H1 (cell line): ENCODE data around the gene GLB1L2. TPM values are rescaled to one million over a fixed set of nuclear protein-coding genes. Genes with fewer than 3 reads are reported as not detected.
"Not testable (repeated sequence)": the region's sequence is repeated elsewhere in the genome, so short reads cannot be mapped to it uniquely, and the experiment has no call there.

Experiments used
- CTCF ChIA-PET: fragments of 300-600 bp; sonication (Branson Sonifier 250); formaldehyde crosslinking; loops from one replicate; lab custom pipeline; 2021; ENCODE audit not compliant: partially characterized antibody; lab: Charles Lee
- POLR2A ChIA-PET: fragments of 300-600 bp; sonication (Branson Sonifier 250); formaldehyde crosslinking; loops from one replicate; lab custom pipeline; 2021; ENCODE audit warnings: inconsistent platforms; ENCODE audit not compliant: partially characterized antibody; lab: Charles Lee
- DNase-seq, 2 experiments: peaks; one replicate each; pipeline versions ENCODE4 v3.0.0 to v3.0.0-alpha.2; 2010 to 2022; ENCODE audit warnings: low spot score in 2 of 2, low read depth in 1 of 2, mixed read lengths in 1 of 2
- FAIRE-seq: peaks from 2 replicates; lab custom pipeline; 2011; peaks lifted over from hg19 to GRCh38; lab: Jason Lieb, UNC
- H2AFZ ChIP-seq: 2 replicates; pipeline ENCODE4 v1.8.1; 2012; ENCODE audit warnings: low read length, inconsistent platforms
- H2AK5ac ChIP-seq: 2 replicates; pipeline ENCODE4 v1.6.1; 2013; ENCODE audit warnings: low read depth, low read length
- H2BK120ac ChIP-seq: replicated peaks from 2 replicates; pipeline ENCODE3; 2013; ENCODE audit warnings: low read depth, low read length, inconsistent platforms
- H2BK12ac ChIP-seq: 2 replicates; pipeline ENCODE4 v1.6.1; 2013; ENCODE audit warnings: low read depth, low read length
- H2BK15ac ChIP-seq: 2 replicates; pipeline ENCODE4 v1.6.1; 2013; ENCODE audit warnings: low read length
- H2BK20ac ChIP-seq: 2 replicates; pipeline ENCODE4 v1.6.1; 2013; ENCODE audit warnings: low read length
- H2BK5ac ChIP-seq: 2 replicates; pipeline ENCODE4 v1.6.1; 2013; ENCODE audit warnings: low read depth, low read length
- H3K14ac ChIP-seq: 2 replicates; pipeline ENCODE4 v1.6.1; 2013; ENCODE audit warnings: inconsistent platforms; ENCODE audit not compliant: insufficient read length
- H3K18ac ChIP-seq: 2 replicates; pipeline ENCODE4 v1.6.1; 2013; ENCODE audit warnings: low read length; ENCODE audit errors: extremely low read depth
- H3K23ac ChIP-seq: 2 replicates; pipeline ENCODE4 v1.6.1; 2013; ENCODE audit warnings: inconsistent platforms; ENCODE audit not compliant: insufficient read length
- H3K23me2 ChIP-seq: 2 replicates; pipeline ENCODE4 v1.6.1; 2013; ENCODE audit warnings: low read depth, low read length
- H3K27ac ChIP-seq: 2 replicates; pipeline ENCODE4 v1.6.1; 2011; ENCODE audit warnings: low read depth, low read length, inconsistent platforms
- H3K27me3 ChIP-seq, 4 experiments: replicated peaks in 1 of 4; 1 replicate in 1 of 4; 2 replicates in 3 of 4; pipeline versions ENCODE4 v1.6.1 to v1.8.1; 2011 to 2013; ENCODE audit warnings: low read length in 3 of 4, mild to moderate bottlenecking in 3 of 4, inconsistent platforms in 2 of 4, mixed read lengths in 2 of 4, moderate library complexity in 1 of 4; ENCODE audit not compliant: control insufficient read depth in 3 of 4, insufficient read depth in 3 of 4; ENCODE audit errors: extremely low read depth in 1 of 4
- H3K36me3 ChIP-seq, 4 experiments: 2 replicates each; pipeline versions ENCODE4 v1.6.1 to v1.8.1; 2011 to 2013; ENCODE audit warnings: mild to moderate bottlenecking in 4 of 4, low read length in 3 of 4, moderate library complexity in 2 of 4, control low read depth in 1 of 4, inconsistent platforms in 1 of 4; ENCODE audit not compliant: insufficient read depth in 4 of 4, control insufficient read depth in 2 of 4
- H3K4ac ChIP-seq: replicated peaks from 2 replicates; pipeline ENCODE3; 2013; ENCODE audit warnings: low read length, low read depth, mixed read lengths, inconsistent platforms; ENCODE audit not compliant: insufficient read length
- H3K4me1 ChIP-seq, 4 experiments: replicated peaks in 1 of 4; 1 replicate in 1 of 4; 2 replicates in 3 of 4; pipeline versions ENCODE4 v1.6.1 to v1.8.1; 2011 to 2013; ENCODE audit warnings: low read length in 3 of 4, inconsistent platforms in 2 of 4, mixed read lengths in 1 of 4; ENCODE audit not compliant: insufficient read depth in 4 of 4, control insufficient read depth in 3 of 4
- H3K4me2 ChIP-seq, 2 experiments: 2 replicates each; pipeline versions ENCODE4 v1.6.1 to v1.8.1; 2011 to 2013; ENCODE audit warnings: low read depth in 2 of 2, low read length in 2 of 2, control low read depth in 1 of 2, inconsistent platforms in 1 of 2, mild to moderate bottlenecking in 1 of 2; ENCODE audit not compliant: insufficient read depth in 1 of 2
- H3K4me3 ChIP-seq, 4 experiments: fragments of 200-600, 300-600 bp in 1 of 4; sonication (generic), shearing (Covaris generic), sonication (Bioruptor Twin) in 1 of 4; 2 replicates each; pipeline versions ENCODE4 v1.5.1 to v1.8.1; 2011 to 2016; ENCODE audit warnings: low read length in 4 of 4, low read depth in 3 of 4, control low read depth in 2 of 4, inconsistent platforms in 2 of 4, mild to moderate bottlenecking in 2 of 4, mixed read lengths in 1 of 4, moderate library complexity in 1 of 4; ENCODE audit not compliant: insufficient read depth in 2 of 4; ENCODE audit errors: extremely low read depth in 1 of 4
- H3K56ac ChIP-seq: replicated peaks from 2 replicates; pipeline ENCODE3; 2013; ENCODE audit warnings: low read depth, mild to moderate bottlenecking, mixed read lengths, low read length, inconsistent platforms; ENCODE audit not compliant: insufficient read length
- H3K79me1 ChIP-seq: 2 replicates; pipeline ENCODE4 v1.6.1; 2013; ENCODE audit warnings: low read depth, low read length, control low read depth
- H3K79me2 ChIP-seq, 2 experiments: 2 replicates each; pipeline versions ENCODE4 v1.6.1 to v1.8.1; 2012 to 2013; ENCODE audit warnings: low read length in 2 of 2, mild to moderate bottlenecking in 2 of 2, inconsistent platforms in 1 of 2; ENCODE audit not compliant: insufficient read depth in 2 of 2, control insufficient read depth in 1 of 2
- H3K9ac ChIP-seq, 4 experiments: replicated peaks in 1 of 4; 1 replicate in 1 of 4; 2 replicates in 3 of 4; pipeline versions ENCODE4 v1.6.1 to v1.8.1; 2011 to 2013; ENCODE audit warnings: low read depth in 3 of 4, low read length in 3 of 4, control low read depth in 2 of 4, mild to moderate bottlenecking in 2 of 4, moderate library complexity in 2 of 4, inconsistent platforms in 1 of 4; ENCODE audit errors: extremely low read depth in 1 of 4
- H3K9me3 ChIP-seq, 2 experiments: 2 replicates each; pipeline versions ENCODE4 v1.6.1 to v1.8.1; 2012 to 2013; ENCODE audit warnings: mild to moderate bottlenecking in 2 of 2, moderate library complexity in 2 of 2, control low read depth in 1 of 2, inconsistent platforms in 1 of 2, low read depth in 1 of 2, low read length in 1 of 2, mixed read lengths in 1 of 2; ENCODE audit not compliant: insufficient read depth in 2 of 2
- H4K20me1 ChIP-seq, 2 experiments: replicated peaks in 1 of 2; 2 replicates each; pipeline versions ENCODE3 to v1.8.1; 2011 to 2013; ENCODE audit warnings: inconsistent platforms in 2 of 2, low read length in 2 of 2, mild to moderate bottlenecking in 1 of 2; ENCODE audit not compliant: insufficient read depth in 2 of 2, control insufficient read depth in 1 of 2
- H4K5ac ChIP-seq: 2 replicates; pipeline ENCODE4 v1.6.1; 2013; ENCODE audit warnings: low read length, low read depth, mixed read lengths, inconsistent platforms; ENCODE audit not compliant: insufficient read length
- H4K8ac ChIP-seq: 2 replicates; pipeline ENCODE4 v1.8.0; 2013; ENCODE audit warnings: mild to moderate bottlenecking, moderate library complexity, low read length, inconsistent platforms; ENCODE audit not compliant: insufficient read depth; ENCODE audit errors: extremely low read depth
- H4K91ac ChIP-seq: replicated peaks from 2 replicates; pipeline ENCODE3; 2013; ENCODE audit warnings: low read length, mixed read lengths, inconsistent platforms; ENCODE audit not compliant: insufficient read length
- ATF2 ChIP-seq: IDR thresholded peaks from 2 replicates; pipeline ENCODE4 v1.6.1; 2012; ENCODE audit warnings: low read length, inconsistent platforms
- CEBPB ChIP-seq: IDR thresholded peaks from 2 replicates; pipeline ENCODE4 v1.6.1; 2012; ENCODE audit warnings: low read depth, low read length
- KDM4A ChIP-seq: IDR thresholded peaks from one replicate; pipeline ENCODE4 v1.7.1; 2012; ENCODE audit warnings: low read depth, mild to moderate bottlenecking, moderate library complexity, low read length, inconsistent platforms; ENCODE audit not compliant: severe bottlenecking
- WGBS, 2 experiments: shearing (Covaris generic) in 1 of 2; methylation state at CpG; one replicate each; pipeline versions ENCODE4 v1.1.6 to v1.1.7; 2013 to 2015; ENCODE audit warnings: low lambda C conversion rate in 2 of 2, mixed read lengths in 2 of 2, inconsistent platforms in 1 of 2, low coverage in 1 of 2, missing lambda C conversion rate in 1 of 2; ENCODE audit not compliant: insufficient replicate concordance in 2 of 2, insufficient coverage in 1 of 2, insufficient read length in 1 of 2; ENCODE audit errors: extremely low coverage in 1 of 2, missing lambda C conversion rate in 1 of 2; 5-methylcytosine and 5-hydroxymethylcytosine counted together
- polyA plus RNA-seq, 7 experiments: library from polyadenylated mRNA; depleted of rRNA in 3 of 7; stranded (reverse) in 5 of 7; unstranded in 2 of 7; fragments of >200 nt in 5 of 7; fragments of 200-250 nt in 2 of 7; gene quantifications; 1 replicate in 5 of 7; 2 replicates in 1 of 7; 4 replicates in 1 of 7; pipeline versions ENCODE4 v1.2.1 to v1.2.3, GENCODE V29; 2011 to 2013; ENCODE audit warnings: missing spikeins in 2 of 7, mixed read lengths in 2 of 7
- total RNA-seq: library from RNA; stranded (reverse); fragmentation: NEBNext Ultra II Directional; extraction: Animal tissue kit (Norgen Biotek cat#: 25700); gene quantifications from 2 replicates; pipeline ENCODE4 v1.2.1, GENCODE V29; 2021

GLB1L2 gene
- total and polyA plus RNA-seq, 2 of the 8 experiments (the other 6 are each of a cell fraction or from before 2014, with no cell fraction given) = 4.4 to 7.9 TPM

- TF ChIP-seq KDM4A = no peak
- no peak for TF ChIP-seq ATF2
- TF ChIP-seq CEBPB = no peak
- TF ChIP-seq, all 59 proteins: peak for 0
These were observed 11.9 kb downstream of the GLB1L2 start (continued) for GRCh38 chr11:134343646-134344045.

GRCh38 chr11:134344497-134345236, 12.9 kb downstream of the GLB1L2 start:
- not testable (repeated sequence) for H3K23ac ChIP-seq
- peak in 1 of 2 experiments; percentile 36 for DNase-seq
- CTCF ChIA-PET = interaction anchor here (1.0 to 2.7 kb wide), 4 partner anchors 12 to 83 kb away, joined by 4 to 8 read pairs (median 4); no protein-coding TSS in a partner anchor

More at GRCh38 chr11:134344497-134345236, 12.9 kb downstream of the GLB1L2 start:
- H2AK5ac ChIP-seq, FAIRE-seq, H3K4ac ChIP-seq, H3K27me3 ChIP-seq, H4K20me1 ChIP-seq, H2BK20ac ChIP-seq, H3K4me2 ChIP-seq, H3K9me3 ChIP-seq, H3K23me2 ChIP-seq, POLR2A ChIA-PET, H2BK12ac ChIP-seq, H2BK15ac ChIP-seq, H3K36me3 ChIP-seq, H3K79me2 ChIP-seq, H4K5ac ChIP-seq, H3K18ac ChIP-seq, H3K14ac ChIP-seq, H2BK5ac ChIP-seq, H2AFZ ChIP-seq, H3K4me3 ChIP-seq, H3K56ac ChIP-seq, H3K79me1 ChIP-seq, H3K9ac ChIP-seq, H2BK120ac ChIP-seq, H3K4me1 ChIP-seq, H3K27ac ChIP-seq, H4K91ac ChIP-seq, H4K8ac ChIP-seq: not testable (repeated sequence)
- 87% methylated on average over 24 of the region's 28 CpGs; no CpG with 5 or more reads in 1 of the 2 experiments for WGBS, 2 experiments
